Keratinocyte (primary cell): ENCODE results near the gene OTOS. TPM values are rescaled to one million over a fixed set of nuclear protein-coding genes. Genes with fewer than 3 reads are reported as not detected.

Source experiments
- DNase-seq: peaks from one replicate; pipeline ENCODE4 v3.0.0-alpha.2; 2011; ENCODE audit warnings: low read depth, missing footprints, low spot score
- FAIRE-seq: peaks from 2 replicates; lab custom pipeline; 2011; peaks lifted over from hg19 to GRCh38; lab: Jason Lieb, UNC
- H2AFZ ChIP-seq: 2 replicates; pipeline ENCODE4 v1.6.0; 2012; ENCODE audit warnings: low read length, control low read depth, inconsistent platforms; ENCODE audit not compliant: control insufficient read depth
- H3K27ac ChIP-seq: 2 replicates; pipeline ENCODE4 v1.5.1; 2011; ENCODE audit warnings: low read length; ENCODE audit not compliant: control insufficient read depth, insufficient read depth
- H3K27me3 ChIP-seq: 3 replicates; pipeline ENCODE4 v1.6.0; 2011; ENCODE audit warnings: low read length; ENCODE audit not compliant: control insufficient read depth, insufficient read depth; ENCODE audit errors: extremely low read depth
- H3K36me3 ChIP-seq, 2 experiments: 2 replicates in 1 of 2; 3 replicates in 1 of 2; pipeline ENCODE4 v1.5.1; 2011; ENCODE audit warnings: low read length in 2 of 2, mild to moderate bottlenecking in 1 of 2; ENCODE audit not compliant: control insufficient read depth in 2 of 2, insufficient read depth in 2 of 2; ENCODE audit errors: extremely low read depth in 1 of 2
- H3K4me1 ChIP-seq: 3 replicates; pipeline ENCODE4 v1.5.1; 2011; ENCODE audit warnings: low read length; ENCODE audit not compliant: control insufficient read depth, insufficient read depth; ENCODE audit errors: extremely low read depth
- H3K4me2 ChIP-seq: 3 replicates; pipeline ENCODE4 v1.6.0; 2011; ENCODE audit warnings: low read depth, low read length; ENCODE audit not compliant: control insufficient read depth, insufficient read depth; ENCODE audit errors: extremely low read depth
- H3K4me3 ChIP-seq, 3 experiments: fragments of 200-600 bp in 1 of 3; sonication (generic) in 1 of 3; 2 replicates in 2 of 3; 3 replicates in 1 of 3; pipeline ENCODE4 v1.5.1; 2011 to 2016; ENCODE audit warnings: low read length in 3 of 3, mild to moderate bottlenecking in 3 of 3, control low read depth in 2 of 3, inconsistent platforms in 1 of 3, low read depth in 1 of 3, mixed read lengths in 1 of 3, mixed run types in 1 of 3, moderate library complexity in 1 of 3; ENCODE audit not compliant: control insufficient read depth in 2 of 3, insufficient read depth in 2 of 3; ENCODE audit errors: extremely low read depth in 1 of 3
- H3K79me2 ChIP-seq: 2 replicates; pipeline ENCODE4 v1.6.0; 2012; ENCODE audit warnings: low read length; ENCODE audit not compliant: control insufficient read depth, insufficient read depth
- H3K9ac ChIP-seq: 3 replicates; pipeline ENCODE4 v1.6.0; 2011; ENCODE audit warnings: low read length; ENCODE audit not compliant: control insufficient read depth, insufficient read depth; ENCODE audit errors: extremely low read depth
- H3K9me1 ChIP-seq: 3 replicates; pipeline ENCODE4 v1.6.0; 2011; ENCODE audit warnings: low read length; ENCODE audit not compliant: control insufficient read depth, insufficient read depth; ENCODE audit errors: extremely low read depth
- H3K9me3 ChIP-seq: 2 replicates; pipeline ENCODE4 v1.5.1; 2012; ENCODE audit warnings: low read depth, low read length; ENCODE audit not compliant: control insufficient read depth
- H4K20me1 ChIP-seq: 3 replicates; pipeline ENCODE4 v1.6.0; 2011; ENCODE audit warnings: low read length; ENCODE audit not compliant: control insufficient read depth, insufficient read depth; ENCODE audit errors: extremely low read depth
- EZH2 ChIP-seq: IDR thresholded peaks from one replicate; pipeline ENCODE4 v1.6.1; 2012; ENCODE audit warnings: inconsistent platforms, mild to moderate bottlenecking, low read length, moderate library complexity
- dilution Hi-C: fragments of 300-500 bp; cut with MboI; formaldehyde crosslinking; loops from one replicate; pipeline ENCODE4 v1.7.0; 2020; ENCODE audit warnings: low sequenced_read_pairs; ENCODE audit not compliant: extremely low pct_ligation_motif_present
- polyA plus RNA-seq, 5 experiments: library from polyadenylated mRNA; depleted of rRNA in 3 of 5; stranded (reverse) in 3 of 5; stranded (forward) in 1 of 5; unstranded in 1 of 5; fragments of >200 nt; gene quantifications; 1 replicate in 1 of 5; 2 replicates in 3 of 5; 3 replicates in 1 of 5; pipeline versions ENCODE4 v1.2.1 to v1.2.3, GENCODE V29; 2011 to 2012; ENCODE audit warnings: missing spikeins in 2 of 5, low read depth in 1 of 5, low replicate concordance in 1 of 5
- TF ChIP-seq, protein P1 (sequence below), 3 experiments: IDR thresholded peaks in 1 of 3; conservative IDR thresholded peaks in 1 of 3; optimal IDR thresholded peaks in 1 of 3; 2 replicates in 2 of 3; 3 replicates in 1 of 3; pipeline versions ENCODE3 to v1.5.1; 2011; ENCODE audit warnings: low read length in 3 of 3, mild to moderate bottlenecking in 3 of 3, moderate library complexity in 2 of 3, control low read depth in 1 of 3, inconsistent platforms in 1 of 3; ENCODE audit not compliant: insufficient read depth in 2 of 3; ENCODE audit errors: extremely low read depth in 1 of 3

Gene OTOS
- polyA plus RNA-seq, 1 donor (not counting 4 experiments of a cell fraction or from before 2014, with no cell fraction given) = not detected

DNA sequence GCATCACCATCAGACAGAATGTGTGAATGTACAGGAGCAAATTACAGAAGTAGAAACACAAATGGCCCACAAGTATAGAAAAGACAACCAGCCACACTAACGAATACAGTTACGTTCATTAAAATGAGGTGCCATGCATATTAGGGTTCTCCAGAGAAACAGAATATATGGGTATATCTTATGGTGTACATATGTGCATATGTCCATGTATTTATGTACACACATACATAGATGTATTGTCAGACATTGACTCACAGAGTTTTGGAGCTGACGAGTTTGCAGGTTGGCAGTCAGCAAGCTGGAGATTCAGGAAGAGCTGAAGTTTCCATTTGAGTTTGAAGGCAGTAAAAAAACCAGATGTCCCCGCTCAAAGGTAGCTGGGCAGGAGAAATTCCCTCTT is 37.3 kb downstream of the OTOS start:
- dilution Hi-C loops = no loop called here
- Histone ChIP-seq H2AFZ (no peak overlapping the region), H3K4me1 (no peaks in the 10 kb centered on the region), H3K9me3 (no peaks in the 10 kb centered on the region), H3K9ac (no peak overlapping the region), H3K4me2 (no peak overlapping the region), H3K9me1 (no peaks in the 10 kb centered on the region), H3K79me2 (no peaks in the 10 kb centered on the region), H3K27ac (no peak overlapping the region), H3K4me3 (no peak overlapping the region), H3K36me3 (no peaks in the 10 kb centered on the region), H4K20me1 (no peaks in the 10 kb centered on the region), H3K27me3 (peaks cover 17% of the 10 kb centered on the region)
- DNase-seq (no peak), FAIRE-seq (no peak)
- TF ChIP-seq EZH2 = no peak
- TF ChIP-seq, protein P1, sequence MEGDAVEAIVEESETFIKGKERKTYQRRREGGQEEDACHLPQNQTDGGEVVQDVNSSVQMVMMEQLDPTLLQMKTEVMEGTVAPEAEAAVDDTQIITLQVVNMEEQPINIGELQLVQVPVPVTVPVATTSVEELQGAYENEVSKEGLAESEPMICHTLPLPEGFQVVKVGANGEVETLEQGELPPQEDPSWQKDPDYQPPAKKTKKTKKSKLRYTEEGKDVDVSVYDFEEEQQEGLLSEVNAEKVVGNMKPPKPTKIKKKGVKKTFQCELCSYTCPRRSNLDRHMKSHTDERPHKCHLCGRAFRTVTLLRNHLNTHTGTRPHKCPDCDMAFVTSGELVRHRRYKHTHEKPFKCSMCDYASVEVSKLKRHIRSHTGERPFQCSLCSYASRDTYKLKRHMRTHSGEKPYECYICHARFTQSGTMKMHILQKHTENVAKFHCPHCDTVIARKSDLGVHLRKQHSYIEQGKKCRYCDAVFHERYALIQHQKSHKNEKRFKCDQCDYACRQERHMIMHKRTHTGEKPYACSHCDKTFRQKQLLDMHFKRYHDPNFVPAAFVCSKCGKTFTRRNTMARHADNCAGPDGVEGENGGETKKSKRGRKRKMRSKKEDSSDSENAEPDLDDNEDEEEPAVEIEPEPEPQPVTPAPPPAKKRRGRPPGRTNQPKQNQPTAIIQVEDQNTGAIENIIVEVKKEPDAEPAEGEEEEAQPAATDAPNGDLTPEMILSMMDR (optimal IDR thresholded peaks at IDR 0.05 in 1 of 3, IDR thresholded peaks at IDR 0.05 in 1 of 3, conservative IDR thresholded peaks at IDR 0.05 in 1 of 3; ENCODE audit: extremely low read depth in 1 of 3, insufficient read depth in 2 of 3, low read length in 3 of 3) = no peak

DNA sequence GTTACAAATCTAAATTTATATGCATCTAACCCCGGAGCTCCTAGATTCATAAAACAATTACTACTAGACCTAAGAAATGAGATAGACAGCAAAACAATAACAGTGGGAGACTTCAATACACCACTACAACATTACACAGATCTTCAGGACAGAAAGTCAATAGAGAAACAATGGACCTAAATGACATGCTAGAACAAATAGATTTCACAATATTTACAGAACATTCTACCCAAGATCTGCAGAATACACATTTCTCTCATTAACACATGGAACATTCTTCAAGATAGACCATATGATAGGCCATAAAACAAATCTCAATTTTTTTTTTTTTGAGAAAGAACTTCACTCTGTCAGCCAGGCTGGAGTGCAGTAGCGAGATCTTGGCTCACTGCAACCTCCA is 42.1 kb downstream of the OTOS start:
- no peak overlapping the region for H3K4me3 ChIP-seq
- FAIRE-seq = no peak
- H3K27ac ChIP-seq = no peak overlapping the region
- no peaks in the 10 kb centered on the region for H3K4me1 ChIP-seq
- no peak for TF ChIP-seq EZH2
- TF ChIP-seq, protein P1 (optimal IDR thresholded peaks at IDR 0.05 in 1 of 3, IDR thresholded peaks at IDR 0.05 in 1 of 3, conservative IDR thresholded peaks at IDR 0.05 in 1 of 3; ENCODE audit: extremely low read depth in 1 of 3, insufficient read depth in 2 of 3, low read length in 3 of 3) = no peak
- H2AFZ ChIP-seq = no peak overlapping the region
- H3K9me3 ChIP-seq = no peaks in the 10 kb centered on the region
- no peak for DNase-seq
- H3K4me2 ChIP-seq = no peak overlapping the region
- H4K20me1 ChIP-seq = no peaks in the 10 kb centered on the region
- dilution Hi-C loops = no loop called here
- no peaks in the 10 kb centered on the region for H3K9me1 ChIP-seq
- H3K79me2 ChIP-seq = no peaks in the 10 kb centered on the region
- H3K36me3 ChIP-seq = no peaks in the 10 kb centered on the region
- H3K9ac ChIP-seq = no peak overlapping the region
- H3K27me3 ChIP-seq = peaks cover 44% of the 10 kb centered on the region
